Measurements from ENCODE around the gene COX7B2.

COX7B2 gene, protein sequence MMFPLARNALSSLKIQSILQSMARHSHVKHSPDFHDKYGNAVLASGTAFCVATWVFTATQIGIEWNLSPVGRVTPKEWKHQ

DNA sequence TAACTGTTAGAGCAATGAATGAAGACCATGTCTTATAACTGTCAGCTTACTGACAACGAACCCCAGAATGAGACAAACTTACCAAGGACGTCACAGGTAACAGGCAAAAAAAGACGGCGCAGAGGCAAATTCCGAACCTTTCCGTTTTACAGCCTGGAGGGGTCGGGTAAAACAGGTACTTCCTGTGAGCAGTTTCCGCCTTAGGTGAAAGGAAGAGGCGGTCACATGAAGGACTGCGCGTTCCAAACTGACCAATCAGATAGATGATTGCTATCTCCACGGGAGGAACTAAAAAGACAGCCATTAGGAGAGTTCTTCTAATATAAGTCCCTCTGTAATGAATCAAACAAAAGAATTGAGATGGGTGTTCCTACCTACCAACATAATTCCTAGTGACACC, at the start of gene COX7B2:
Gene COX7B2 (minus strand): TSS at position 168 of the 400 bp plus-strand sequence. CDS start 174,053 bp downstream, outside the sequence.
- DNase-seq (ENCODE audit: low read depth): no peak

DNA sequence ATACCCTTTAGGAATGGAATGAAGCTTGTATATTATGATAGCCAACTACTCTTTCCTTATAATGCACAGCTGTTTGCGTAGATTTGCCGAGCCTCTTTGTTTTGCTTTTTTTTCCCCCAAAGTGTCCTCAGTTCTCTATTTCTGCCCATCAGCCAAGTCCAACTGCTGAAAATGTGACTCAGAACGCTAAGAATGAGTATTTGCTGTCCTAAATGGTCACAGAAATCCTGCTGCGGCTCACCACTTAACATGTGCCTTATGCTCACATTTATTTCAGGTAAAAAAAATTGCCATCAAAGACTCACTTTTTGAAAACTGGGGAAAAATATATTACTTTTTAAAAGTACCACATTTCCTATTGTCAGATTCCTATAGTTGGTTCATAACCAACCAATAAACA, 47.4 kb upstream of the COX7B2 start:
- no peak for DNase-seq (ENCODE audit: low read depth)

DNA sequence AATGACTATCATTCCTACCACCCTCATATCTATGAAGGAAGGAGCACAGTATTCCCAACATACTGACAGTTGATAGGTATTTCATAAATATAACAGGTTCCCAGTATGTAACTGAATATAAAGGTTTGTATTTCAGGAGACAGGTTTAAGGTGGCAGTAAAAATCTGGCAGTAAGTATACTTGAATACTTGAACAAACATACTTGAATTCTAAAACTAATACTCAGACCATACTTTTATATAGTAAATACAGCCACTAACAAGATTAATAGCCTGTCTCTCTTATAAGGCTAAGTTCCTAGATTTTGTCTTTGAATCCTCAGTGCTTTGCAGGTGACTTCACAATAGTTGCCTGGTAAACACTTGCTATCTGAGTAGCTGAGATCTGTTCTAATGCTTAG, 46.6 kb upstream of the COX7B2 start:
- DNase-seq (ENCODE audit: low read depth): no peak

DNA sequence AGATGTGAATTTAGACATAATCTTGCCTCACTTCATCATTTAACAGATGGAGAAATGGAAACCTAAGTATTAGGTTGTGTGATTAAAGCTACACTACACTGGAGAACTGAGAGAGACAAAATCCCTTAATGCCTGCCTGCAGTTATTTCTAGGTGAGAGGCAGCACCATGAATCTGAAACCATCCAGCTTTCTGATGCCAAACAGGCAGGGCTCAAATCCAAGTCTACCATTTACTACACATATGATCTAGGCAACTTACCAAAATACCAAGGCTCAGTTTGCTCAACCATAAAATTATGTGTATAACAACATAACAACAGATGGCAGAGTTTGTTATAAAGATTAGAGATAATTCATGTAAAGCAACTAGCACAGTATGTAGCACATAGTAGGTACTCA, 45.6 kb upstream of the COX7B2 start:
- no peak for DNase-seq (ENCODE audit: low read depth)

DNA sequence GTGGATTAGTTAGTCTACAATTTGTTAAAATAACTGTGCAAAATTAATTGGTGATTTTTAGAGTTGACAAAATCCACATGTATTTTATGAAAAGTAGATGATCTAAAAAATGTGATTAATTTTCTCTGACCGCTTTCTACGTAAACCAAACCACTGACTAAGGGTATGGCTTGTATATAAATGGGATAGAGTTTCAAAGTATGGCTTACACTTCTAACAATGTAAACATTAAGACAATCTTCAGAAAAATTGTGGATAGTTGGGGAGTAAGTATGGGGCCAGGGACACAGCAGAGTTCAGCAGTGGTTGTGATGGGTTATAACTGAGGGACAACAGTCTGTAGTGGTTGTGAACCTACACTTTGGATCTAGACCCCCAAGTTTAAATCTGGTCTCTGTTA, 44.5 kb upstream of the COX7B2 start:
- DNase-seq (ENCODE audit: low read depth): no peak

DNA sequence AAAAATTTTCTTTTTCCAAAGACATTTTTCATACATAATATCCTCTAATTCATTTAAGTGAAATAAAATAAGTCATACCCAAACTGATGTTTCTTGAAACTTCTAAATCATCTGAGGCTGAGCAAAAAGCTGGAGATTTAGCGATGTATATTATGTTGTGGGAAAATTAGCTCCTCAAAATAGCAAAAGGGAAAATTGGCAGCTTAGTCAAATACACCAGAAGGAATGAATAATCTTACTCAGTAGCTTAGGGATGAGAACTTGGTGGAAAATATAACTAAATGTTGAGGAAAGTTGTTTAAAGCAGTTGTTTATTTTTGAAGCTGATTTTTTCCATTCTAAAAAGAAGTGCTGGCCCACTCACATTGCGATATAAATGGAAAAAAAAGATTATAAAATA, 43.4 kb upstream of the COX7B2 start:
- no peak for DNase-seq (ENCODE audit: low read depth)

DNA sequence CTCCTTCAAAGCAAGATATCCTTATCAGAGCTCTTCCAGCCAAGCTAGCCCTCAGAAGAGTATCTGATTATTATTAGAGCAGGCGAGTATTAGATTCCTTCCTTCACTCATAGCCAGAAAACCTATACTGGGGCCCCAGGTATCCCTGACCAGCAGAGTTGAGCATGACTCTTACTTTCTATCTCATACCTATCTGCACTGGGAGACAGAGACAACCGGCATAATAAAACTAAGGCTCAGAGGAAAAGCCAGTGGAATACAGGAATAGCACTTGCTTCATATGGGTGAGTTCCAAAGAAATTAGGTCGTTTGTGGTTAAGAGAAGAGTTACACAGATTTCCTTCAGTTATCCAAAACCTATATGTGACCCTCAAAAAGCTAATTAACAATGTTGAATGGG, 41.8 kb upstream of the COX7B2 start:
- no peak for DNase-seq (ENCODE audit: low read depth)

DNA sequence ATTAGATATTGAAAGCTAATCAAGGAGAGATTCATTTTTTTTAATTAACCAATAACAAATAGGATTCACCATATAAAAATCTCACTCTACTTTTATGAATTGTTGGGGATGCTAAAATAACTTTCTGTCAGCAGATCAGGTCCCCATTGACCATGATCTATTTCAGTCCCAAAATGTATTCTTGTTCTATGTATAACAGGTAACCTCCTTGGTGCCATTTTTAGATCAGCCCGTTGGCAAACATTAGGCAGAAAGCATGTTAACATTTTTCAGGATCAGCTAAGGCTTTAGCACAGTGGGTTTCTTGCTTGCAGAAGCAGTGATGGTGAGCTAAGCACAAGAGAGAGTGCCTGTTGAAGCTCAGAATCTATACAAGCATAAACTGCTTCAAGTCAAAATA, 40.8 kb upstream of the COX7B2 start:
- DNase-seq (ENCODE audit: low read depth): no peak

DNA sequence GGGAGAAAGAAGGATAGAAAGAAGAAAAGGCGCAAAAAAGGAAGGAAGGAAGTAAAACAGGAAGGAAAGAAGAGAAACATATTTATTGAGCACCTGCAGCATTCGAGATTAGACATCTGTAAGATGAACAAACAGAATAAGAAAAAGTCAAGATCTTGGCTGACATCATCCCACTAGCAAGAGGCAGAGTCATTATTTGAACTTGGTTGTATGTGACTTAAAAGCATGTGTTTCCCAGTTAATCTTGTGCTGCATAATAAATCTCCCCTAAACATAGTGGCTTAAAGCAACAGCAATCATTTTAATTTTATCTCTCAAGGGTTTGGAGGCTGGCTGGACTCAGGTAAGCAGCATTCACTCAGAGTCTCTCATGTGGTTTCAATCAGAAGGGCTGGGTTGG, 38.5 kb upstream of the COX7B2 start:
- DNase-seq (ENCODE audit: low read depth): no peak

DNA sequence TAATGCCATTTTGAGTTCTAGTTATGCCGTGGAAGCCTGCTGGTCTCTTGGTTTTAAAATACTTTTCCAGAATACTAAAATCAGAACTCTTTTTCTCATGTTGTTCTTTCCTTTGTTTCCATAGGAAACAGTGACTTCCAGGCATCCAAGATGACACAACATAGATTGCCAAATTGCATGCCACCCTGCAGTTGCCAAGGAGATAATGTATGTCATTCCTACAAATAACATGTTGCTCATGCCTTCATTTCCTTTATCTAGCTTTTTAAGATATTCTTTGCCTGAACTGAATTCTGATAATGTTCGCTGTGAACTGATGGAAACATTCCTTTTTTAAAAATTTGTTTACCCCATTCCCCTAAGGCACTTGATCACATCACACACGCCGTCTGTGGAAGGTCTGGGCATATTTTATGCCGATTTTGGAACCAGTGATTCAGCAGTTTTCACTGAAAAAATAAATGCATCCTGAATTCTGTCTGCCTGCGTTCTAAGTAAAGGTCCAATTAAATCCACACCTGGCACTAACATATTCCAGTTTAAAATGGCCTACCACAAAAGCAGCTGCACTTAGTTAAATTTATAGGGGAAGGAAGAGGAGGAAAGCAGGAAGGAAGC, 38.0 kb upstream of the COX7B2 start:
- DNase-seq (ENCODE audit: low read depth): no peak

DNA sequence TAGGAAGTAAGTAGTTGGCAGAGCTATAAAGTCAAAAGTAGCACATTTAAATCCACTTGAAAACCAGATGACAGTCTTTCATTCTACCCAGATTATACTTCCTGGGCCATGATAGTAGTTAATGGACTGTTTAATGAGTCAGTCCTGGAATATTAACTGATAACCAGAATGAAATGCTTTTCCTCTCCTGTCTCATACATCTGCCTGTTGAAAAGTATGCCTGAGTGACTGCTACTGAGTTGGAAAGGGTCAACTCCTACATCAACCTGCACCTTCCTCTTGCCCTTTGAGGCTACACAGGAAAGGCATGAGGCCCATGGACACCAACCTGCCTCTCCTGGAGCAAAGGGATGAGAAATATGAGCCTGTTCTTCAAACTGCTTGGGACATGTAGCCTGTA, 36.0 kb upstream of the COX7B2 start:
- DNase-seq (ENCODE audit: low read depth): no peak

DNA sequence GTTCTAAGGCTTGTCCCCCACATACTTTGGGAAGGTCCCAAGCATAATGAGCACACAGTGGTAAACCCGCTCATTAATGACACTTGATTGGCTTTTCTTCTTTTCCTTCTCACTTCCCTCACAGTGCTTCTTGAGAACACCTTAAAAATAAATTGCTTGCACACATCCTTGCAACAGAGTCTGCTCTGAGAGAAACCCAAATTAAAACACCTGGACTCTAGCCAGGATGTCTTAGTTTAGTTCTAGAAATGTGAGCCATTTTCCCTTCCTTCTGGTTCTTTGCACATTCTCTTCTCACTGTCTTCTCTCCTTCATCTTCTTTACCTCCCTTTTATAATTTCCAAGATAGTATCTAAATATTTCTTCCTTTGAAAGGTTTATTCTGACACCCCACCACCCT, 35.3 kb upstream of the COX7B2 start:
- no peak for DNase-seq (ENCODE audit: low read depth)

DNA sequence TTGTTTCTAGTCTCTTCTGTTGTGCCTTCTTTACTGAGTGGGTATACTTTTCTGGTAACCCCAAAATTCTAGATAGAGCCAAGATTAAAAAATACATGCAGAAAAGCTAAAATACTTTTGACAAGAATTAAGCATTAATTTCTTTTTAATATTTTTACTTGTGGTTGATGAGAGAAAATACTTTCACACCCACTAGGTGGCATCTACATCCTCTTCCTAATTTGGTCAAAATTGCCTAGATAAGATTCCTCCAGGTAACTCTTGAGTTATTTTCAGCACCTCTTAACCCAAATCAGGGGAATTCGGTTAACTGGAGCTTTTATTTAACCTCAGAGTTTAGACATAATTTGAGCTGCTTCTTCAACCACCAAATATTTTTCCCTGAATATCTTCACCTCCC, 28.4 kb upstream of the COX7B2 start:
- DNase-seq (ENCODE audit: low read depth): no peak

DNA sequence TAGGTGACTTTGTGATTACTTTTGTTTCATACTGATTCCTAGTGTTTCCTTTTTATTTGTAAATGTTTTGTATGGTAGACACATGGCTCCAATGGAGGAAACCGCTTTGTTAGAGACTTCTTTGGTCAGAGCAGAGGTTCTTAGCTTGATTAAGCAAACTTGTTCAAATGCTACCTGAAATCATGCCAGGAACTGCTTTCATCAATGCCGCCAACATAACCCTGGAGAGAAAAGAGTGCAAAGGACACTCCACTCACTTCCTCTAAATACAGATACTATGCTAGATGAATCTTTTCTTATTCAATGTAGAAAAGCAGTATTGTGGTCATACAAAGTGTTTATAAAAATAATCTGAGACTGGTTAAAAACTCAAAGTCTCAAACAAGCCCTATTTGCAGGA, 25.7 kb upstream of the COX7B2 start:
- no peak for DNase-seq (ENCODE audit: low read depth)

DNA sequence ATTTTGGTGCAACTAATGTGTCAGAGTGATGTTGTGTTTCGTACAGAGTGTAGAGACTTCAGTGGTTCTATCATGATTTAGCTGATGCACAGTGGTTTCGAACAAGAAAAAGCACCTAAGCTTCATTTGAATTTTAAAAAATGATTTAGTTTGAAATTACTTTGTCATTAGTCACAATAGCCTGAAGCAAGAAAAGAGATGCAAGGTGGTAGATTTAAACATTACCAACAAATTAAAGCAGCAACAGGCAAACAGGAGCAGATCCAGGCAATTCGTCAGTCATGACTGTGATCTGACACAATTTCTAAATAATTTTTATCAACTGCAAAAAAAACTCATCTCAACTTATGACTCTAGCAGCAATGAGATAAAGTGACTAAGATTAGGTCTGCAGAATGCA, 24.6 kb upstream of the COX7B2 start:
- no peak for DNase-seq (ENCODE audit: low read depth)

DNA sequence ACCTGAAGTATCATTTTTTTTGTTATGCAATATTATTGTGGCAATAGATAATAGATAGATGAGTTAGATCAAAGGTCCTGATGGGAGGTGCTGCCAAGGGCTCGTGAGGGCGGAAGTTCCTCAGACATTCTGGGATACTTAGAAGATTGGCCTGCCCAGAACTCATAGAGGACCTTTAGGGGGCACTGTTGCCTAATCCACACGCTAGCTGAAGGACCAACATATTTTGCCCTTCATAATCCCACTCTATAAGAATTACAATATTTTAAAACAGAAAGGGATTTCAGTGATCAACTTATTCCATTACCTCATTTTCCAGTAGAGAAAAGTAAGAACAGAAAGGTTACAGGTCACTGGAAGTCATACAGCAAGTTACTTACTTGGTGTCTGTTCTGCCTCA, 22.9 kb upstream of the COX7B2 start:
- DNase-seq (ENCODE audit: low read depth): no peak

DNA sequence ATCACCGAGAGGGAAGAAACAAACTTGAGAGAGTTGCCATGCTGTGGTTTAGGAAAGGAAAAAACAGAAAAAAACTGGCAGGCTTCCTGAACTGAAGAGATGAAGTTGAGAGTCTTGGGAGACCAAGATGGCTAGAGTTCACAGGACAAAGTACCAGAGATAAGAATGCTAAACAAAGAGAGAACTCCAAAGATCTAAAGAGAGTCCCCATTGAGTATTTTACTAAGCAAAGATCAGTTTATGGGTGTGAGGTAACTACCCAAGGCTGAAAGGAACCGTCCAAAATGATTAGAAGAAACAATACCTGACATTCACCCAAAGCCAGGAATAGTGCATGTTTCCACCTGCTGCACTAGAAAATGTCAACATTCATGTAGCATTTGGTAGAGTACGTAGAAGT, 21.8 kb upstream of the COX7B2 start:
- DNase-seq (ENCODE audit: low read depth): no peak

DNA sequence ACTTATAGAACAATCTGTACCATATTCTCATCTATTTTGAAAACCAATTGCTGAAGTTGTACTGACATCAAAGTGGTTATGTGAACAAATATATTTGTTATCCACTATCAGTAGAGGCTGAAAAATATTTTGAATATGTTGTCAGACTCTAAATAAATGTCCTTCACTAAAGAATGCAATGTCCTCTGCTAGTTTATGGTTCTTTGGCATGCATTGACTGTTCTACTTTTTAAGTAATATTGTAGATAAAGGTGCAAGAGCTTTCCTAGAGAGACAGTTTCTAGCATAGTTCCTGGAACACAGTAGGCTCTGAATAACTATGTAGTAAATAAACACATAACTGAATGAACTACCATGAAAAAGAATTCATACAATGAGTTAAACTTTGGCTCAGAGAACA, 18.2 kb upstream of the COX7B2 start:
- DNase-seq (ENCODE audit: low read depth): no peak

DNA sequence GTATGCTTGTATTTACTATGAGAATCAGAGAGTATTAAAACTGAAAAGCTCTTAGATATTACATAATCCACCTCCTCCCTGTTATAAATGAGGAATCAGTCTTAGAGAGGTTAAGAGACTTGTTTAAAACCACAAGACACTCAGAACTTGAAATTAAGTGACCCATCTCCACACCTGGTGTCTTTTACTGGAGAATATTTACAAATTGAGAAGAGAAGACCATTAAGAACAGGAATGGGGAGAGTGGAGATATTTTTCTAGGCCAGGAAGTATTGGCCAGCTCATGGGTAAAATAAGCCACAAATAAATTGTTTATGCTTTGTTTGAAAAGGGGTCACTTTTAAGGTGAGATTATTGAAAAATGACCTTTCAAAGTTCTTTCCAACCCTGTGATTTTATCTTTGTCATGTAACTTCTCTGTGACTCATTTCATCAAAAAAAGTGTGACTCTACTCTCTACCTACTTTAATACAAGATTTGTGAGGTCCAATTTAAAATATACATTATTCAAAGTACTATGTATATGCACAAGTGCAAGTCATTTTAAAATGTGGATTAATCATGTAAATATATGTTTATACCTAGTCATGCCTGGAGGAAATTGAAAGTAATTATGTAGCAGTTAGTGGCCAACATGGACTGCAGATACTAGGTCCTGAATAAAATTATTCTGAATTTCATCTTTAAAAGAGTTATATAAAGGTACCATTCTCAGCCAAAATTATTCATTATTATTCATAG, 15.9 kb upstream of the COX7B2 start:
- DNase-seq (ENCODE audit: low read depth): no peak

DNA sequence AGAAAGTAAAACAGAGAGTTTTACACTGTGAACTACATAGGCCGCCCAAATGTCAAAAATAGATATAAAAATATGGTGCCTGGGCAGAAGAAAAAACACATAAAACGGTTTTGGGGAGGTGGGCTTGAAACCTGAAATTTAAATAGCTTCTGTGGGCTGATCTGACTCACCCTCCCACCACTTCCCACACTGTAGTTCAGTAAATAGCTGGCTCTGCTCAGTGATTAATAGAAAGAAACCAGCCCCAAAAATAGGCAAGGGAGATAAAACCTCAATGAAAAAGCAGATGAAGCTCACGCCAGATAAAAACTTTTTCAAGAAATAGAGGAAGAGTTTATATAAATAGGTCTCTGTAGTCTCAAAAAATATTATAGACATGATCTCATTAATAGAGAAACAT, 13.2 kb upstream of the COX7B2 start:
- no peak for DNase-seq (ENCODE audit: low read depth)

DNA sequence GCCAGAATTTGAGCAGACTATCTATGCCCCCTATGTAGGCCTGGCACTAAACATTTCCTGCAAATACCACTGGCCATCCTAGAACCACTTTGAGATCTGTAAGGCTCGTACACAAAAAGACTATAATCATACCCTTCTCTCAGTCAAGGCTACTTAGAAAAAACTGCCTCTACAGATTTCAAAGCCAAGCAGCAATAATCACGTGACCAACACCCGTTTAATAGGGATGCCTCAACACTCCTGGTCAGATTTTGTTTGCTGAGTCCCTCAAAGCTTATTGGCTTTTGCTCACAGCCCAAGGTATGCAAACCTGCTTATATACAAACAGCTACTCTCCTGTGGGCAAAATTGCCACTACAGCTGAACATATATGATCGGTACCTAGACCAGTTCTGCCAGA, 897 bp downstream of the COX7B2 start:
- DNase-seq (ENCODE audit: low read depth): no peak

DNA sequence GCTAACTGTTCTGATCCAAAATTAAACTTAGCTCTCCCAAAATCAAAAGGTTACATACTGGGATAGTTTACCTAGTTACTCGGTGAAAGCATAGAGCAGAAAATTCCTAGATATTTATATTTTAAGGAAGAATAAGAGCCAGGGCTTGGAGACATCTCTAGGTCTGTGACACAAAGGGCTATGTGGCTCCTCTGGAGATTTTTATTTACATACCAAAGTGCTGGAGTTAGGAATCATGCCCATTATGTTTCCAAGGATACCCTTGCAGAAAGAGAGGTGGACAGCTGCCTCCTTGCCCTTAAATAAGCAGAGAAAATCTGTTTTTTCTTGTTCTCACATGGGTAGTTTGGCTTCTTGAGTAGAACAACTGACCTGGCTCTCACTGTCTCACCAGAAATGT, 9.0 kb downstream of the COX7B2 start:
- DNase-seq (ENCODE audit: low read depth): no peak

DNA sequence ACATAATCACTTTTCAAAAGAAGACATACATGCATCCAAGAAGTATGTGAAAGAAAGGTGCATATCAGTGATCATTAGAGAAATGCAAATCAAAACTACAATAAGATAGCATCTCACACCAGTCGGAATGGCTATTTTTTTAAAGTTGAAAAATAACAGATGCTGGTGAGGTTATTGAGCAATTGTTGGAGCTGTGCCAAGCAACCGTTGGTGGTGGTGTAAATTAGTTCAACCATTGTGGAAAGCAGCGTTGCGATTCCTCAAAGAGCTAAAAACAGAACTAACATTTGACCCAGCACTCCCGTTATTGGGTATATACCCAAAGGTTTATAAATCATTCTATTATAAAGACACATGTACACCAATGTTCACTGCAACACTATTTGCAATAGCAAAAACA, 14.2 kb downstream of the COX7B2 start:
- no peak for DNase-seq (ENCODE audit: low read depth)

DNA sequence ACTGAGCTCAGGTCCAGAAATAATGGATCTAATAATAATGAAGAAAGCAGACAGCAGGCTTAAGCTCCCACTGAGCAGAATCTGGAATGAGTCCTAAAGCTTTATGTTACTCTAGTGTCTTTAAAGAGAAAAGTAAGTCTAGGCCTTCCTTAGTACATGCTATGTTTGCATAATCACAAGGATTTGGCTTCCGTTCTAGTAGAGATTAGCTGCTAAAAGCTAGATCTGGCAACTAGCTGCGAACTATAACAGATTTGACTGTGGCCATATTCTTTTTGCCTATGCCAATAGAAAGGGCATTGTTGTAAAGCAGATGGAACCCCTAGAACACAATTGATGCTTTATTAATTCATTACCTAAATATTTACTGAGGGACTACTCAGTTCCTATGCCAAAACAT, 19.0 kb downstream of the COX7B2 start:
- no peak for DNase-seq (ENCODE audit: low read depth)

Measured in fibroblast of the conjunctiva (primary cell).